ENCODE data around the gene ZNF93.

DNA sequence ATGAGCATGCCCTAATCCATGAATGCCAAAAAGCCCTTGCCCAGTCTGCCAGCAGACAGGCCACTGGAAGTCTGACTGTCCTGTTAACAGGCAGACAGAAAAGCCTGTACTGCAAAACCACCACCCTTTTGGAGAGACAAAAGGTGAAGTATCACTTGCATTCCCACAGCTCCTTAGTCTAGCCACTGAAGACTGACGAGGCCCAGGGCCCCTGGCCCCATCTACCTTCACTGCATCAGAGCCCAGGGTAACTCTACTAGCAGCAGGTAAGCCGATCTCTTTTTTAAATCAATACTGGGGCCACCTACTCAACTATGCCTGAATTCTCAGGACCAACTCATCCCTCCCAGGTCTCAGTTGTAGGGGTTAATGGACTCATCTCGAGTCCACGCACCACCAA is 45.5 kb downstream of the ZNF93 start:
- no peak for TF ChIP-seq POLR2A (IDR thresholded peaks at IDR 0.05; ENCODE audit: low read depth, low read length)
- TF ChIP-seq POLR2AphosphoS5 (IDR thresholded peaks at IDR 0.05; ENCODE audit: low read depth, low read length): no peak
- no peak for TF ChIP-seq POU2F2 (IDR thresholded peaks at IDR 0.05; ENCODE audit: low read depth, low read length)
- TF ChIP-seq TAF1 (IDR thresholded peaks at IDR 0.05; ENCODE audit: low read depth, low read length): no peak
